ENCODE results near the gene ZCCHC14.

ZCCHC14 gene

DNA sequence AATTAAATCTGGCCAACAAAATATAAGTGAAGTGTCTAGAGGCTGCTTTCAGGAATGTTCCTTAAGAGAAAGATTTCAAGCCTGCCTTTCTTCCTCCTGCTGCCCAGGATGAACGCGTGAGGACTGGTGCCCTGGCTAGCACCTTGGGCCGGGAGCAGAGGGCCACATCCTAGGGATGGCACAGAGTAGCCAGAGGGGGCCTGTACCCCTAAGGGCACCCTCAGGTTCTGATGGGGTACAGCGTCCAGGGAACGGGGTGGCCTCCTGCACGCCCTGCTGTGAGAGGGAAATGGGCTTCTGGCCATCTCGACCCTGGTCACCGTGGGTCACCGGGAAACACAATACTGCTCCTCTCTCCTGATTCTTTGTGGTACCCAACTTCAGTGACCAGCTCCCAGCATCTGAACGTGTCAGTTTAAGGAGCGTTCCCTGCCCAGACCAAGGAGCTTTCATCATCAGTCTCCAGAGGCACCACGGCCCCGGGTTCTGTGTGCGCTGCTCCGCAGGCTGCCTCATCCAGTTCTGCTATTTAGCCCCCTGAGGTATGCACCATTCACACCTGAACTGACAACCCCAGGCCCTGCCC, 60.4 kb downstream of the ZCCHC14 start:
- no peak for DNase-seq (ENCODE audit: low read depth in 2 of 2)

DNA sequence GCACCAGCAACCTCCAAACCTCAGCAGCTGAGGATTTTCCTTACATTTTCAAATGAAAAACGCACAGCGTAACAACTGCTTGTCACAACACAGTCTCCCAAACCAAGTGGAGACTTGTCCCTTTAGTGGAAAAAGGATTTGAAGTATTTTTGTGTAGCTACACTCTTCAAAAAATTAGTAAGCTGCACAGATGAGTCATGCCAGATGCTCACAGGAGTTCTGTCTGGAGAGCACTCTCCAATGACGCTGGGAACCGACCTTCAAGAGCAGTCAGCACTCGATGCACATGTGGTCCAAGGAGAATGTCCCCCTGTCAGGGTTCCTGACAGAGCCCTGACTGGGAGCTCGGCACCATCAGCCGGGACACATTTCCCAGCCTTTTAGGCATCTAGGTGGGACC, 60.9 kb downstream of the ZCCHC14 start:
- DNase-seq (ENCODE audit: low read depth in 2 of 2): no peak

DNA sequence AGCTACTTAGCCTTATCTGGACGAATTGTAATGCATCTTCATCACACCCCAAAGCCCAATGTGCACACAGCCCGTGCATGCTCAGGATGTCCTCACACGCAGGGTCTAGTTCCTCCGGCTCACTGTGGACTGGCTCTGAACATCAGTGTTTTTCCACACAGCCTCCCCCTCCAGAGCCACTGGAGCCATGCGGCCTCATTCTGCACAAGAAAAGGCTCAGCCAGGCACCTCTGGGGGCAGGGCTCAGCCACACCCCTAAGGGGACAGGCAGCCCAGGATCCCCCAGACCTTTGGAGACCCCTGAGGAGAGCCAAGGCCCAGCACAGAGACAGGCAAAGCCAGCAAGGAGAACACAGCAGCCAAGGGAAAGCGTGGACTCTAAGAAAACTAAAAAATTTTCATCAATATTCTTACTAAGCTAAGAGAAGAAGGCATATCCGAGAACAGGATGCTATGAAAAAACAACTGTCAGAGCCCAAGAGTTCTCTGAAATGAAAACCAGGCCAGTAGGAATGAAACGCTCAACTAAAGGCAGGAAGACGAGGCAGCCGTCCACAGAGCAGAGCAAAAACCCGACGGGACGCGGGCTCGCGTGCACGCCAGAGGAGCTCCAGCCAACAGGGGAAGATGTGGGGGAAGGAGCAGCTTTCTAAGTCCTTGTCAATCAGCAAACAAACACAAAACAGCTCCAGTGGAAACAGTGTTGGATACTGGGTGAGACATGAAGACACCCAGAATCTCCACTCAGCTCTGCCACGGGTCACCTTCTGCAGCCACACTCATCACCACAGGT, 66.2 kb downstream of the ZCCHC14 start:
- DNase-seq (ENCODE audit: low read depth in 2 of 2): no peak

DNA sequence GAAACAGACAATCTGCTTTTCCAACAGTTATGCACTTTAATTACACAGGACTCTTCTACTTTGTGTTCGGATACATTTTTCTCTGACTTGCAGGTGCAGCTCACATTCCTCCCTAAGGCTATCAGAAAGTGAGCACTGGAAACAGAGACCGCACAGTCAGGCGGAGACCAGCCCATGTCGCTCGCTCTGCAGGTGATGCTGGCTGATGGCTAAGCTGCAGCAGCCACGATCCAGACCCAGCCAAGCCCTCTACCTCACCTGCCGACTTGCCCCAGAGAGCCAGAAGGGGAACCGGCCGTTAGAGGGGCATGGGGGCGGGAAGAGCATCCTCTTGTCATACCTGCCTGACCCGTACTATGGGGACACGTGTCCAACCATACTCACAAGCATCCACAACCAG, 66.9 kb downstream of the ZCCHC14 start:
- no peak for DNase-seq (ENCODE audit: low read depth in 2 of 2)

DNA sequence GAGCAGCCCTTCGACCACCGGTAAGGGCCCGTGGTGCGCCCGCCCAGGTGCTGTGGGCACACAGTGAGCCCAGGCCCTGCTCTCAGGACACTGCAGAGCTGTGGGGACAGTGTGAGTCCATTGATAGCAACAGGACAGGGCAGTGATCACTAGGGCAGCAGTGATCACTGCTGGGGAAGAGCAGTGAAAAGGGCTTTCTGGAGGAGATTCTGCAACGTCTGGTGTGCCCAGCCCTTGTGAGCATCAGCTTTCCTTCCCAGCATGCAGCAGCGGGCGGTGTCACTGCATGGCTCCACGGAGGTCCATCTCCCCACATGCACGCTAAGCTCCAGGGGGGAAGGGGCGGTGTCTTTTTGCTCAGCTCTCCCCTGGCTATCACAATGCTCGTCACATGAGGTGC, 68.6 kb downstream of the ZCCHC14 start:
- DNase-seq (ENCODE audit: low read depth in 2 of 2): no peak

DNA sequence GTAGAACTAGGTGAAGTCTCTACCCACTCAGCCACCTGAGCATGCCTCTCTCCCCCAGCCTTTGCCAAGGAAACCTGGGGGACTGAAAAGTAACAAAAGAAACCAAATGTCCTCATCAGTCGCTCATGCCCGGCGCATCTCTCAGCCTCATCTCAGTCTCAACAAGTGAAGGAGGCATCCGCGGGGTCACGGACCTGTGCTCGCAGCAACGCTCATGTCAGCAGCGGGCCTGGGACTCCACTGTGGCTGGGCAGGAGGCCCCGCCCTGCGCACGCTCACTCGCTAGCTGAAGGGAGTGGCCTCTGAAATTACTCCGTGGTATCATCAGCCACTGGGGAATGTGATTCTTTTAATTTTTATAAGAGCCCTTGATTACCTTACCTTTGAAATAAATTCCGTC, 69.4 kb downstream of the ZCCHC14 start:
- DNase-seq (ENCODE audit: low read depth in 2 of 2): no peak

DNA sequence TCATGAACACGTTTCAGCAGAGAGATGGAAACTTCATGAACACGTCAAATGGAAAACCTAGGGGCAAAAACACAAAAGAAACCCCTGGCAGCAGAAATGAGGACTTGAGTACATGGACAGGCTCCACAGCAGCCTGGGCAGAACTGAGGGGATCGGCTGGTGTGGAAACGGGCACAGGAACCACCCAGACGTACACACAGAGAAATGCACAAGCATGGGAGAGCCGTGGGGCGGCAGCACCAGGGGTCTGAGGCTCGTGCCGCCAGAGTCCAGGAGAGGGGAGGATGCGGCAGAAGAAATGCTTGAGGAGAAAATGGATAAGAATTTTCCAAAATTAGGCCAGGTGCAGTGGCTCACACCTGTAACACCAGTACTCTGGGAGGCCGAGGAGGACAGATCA, 70.7 kb downstream of the ZCCHC14 start:
- DNase-seq (ENCODE audit: low read depth in 2 of 2): no peak

DNA sequence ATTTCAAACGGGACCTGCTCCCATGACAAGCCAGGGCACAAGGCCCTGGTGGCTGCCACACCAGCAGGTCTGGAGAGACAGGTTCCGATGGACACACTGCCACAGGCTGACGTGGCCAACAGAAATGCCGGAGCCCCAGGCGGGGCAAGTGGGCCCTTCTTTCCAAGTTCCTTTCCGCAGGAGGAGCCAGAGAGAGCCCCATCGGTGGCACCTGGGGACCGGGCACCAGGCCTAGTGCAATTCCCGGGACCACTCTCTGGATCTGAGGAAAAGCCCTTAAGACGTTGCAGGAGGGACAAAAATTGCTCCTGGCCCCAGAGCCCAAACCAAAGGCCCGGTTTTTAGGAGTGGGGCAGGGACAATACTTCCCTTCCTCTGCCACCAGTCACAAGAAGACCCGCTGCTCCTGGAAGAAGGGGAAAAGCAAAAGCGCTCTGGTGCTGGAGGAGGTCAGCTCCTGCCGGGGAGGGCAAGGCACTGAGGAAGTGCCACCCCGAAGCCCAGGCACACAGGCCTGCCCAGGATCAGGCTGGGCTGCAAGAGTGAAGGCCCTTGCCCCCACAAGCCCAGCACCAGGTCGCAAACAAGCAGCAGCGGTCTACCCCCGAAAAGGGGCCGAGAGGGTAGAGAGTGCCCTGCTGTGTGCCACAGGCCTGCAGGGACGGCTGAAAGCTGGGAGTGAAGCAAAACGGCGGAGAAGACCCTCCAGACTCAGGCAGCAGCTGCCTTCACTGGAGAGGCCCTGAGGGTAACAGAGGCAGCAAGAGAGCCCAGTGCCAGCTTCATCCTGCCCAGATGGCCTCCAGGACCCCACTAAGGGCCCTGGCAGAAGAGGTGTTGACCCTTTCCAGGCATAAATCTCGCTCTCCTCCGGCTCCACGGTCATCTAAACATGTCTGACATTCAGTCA, 71.6 kb downstream of the ZCCHC14 start:
- no peak for DNase-seq (ENCODE audit: low read depth in 2 of 2)

DNA sequence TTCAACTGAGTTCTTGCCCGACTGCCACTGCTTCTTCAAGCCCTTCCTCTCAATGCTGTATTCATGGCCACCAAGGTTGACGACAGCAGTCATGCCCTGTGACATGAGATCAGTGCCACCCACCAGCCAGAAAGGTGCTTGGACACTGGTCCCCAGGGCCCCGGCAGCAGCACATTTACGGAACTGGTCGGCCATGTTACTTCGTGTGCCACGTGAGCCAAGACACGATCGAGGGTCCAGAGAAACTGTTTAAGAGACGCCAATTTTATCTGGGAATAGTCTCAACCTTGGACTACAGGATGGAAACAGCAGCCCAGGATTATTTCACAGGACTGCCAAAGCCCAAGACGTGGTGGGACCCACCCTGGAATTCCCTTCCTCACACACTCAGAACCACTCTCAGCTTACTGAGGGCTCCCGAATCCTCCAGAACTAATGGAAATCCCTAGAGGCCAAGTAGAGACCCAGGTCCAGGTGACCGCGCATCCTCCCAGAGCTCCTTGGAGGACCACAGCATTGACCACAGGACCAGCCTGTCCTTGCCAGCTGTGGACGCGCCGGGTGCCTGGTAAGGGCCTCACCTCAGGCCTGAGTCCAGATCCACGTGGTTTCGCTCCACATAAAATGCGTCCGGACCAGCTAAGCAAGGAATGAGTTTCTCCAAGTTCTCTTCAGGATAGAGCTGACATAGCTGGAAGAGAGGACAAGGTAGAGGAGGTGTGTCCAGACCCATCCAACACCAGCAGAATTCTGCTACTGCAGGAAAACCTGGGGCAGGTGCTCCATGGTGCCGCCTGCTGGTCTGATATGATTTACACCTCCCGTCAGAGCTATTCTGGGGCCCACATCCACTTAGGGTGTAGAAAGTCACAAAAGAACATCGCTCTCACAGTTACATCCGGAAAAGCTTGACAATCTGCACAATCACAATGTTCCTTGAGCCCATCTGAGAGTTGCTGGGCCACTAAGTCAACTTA, 72.5 kb downstream of the ZCCHC14 start:
- DNase-seq (ENCODE audit: low read depth in 2 of 2): no peak

DNA sequence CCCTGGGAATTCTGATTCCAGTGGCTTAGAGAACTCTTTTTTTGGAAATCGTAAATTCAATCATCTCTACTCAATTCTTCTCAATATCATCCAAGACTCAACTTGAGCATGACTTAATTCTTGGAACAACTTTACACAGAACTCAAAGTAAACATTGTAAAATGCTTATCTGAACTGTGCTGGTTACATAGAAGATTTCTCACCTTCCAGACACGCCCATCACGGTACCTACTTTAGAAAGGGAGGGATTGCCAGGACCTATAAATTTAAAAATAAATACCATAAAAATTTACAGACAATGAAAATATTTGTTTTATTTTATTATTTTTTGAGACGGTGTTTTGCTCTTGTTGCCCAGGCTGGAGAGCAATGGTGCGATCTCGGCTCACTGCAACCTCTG, 74.2 kb downstream of the ZCCHC14 start:
- no peak for DNase-seq (ENCODE audit: low read depth in 2 of 2)

DNA sequence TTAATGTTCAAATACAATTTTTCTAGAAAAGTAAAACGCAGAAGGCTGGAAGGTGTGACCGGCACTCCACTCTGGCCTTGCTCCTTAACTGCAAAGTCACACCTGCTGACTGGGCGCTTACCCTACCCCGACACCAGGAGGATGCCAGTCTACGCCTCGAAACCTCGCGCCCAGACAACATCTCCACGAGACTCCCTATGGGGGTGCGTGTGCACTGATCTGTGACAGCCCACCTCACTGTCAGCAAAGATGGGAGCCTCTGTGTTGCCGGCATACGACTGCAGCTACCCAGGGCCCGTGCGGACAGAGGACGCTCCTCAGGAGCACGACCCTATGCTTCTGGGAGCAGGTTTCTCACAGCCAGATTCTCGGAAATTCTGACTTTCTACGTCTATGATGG, 74.6 kb downstream of the ZCCHC14 start:
- no peak for DNase-seq (ENCODE audit: low read depth in 2 of 2)

DNA sequence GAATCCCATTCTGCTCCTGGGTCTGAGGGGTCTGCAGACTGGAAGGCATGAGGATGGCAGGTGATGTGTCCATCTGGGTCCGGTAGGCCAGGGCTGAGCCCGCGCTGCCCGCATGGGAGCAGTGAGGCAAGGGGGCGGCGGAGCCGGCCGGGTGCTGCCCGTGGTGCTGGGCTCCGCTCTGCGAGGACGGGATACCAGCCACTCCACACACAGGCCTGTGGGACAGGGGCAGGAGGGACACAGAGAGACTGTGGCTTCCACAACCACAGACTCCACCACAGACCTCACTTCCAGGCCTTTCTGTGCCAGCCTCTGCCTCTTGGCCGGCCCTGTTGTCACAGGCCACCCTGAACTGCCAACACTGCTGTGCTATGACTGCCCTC, 75.3 kb downstream of the ZCCHC14 start:
- no peak for DNase-seq (ENCODE audit: low read depth in 2 of 2)

DNA sequence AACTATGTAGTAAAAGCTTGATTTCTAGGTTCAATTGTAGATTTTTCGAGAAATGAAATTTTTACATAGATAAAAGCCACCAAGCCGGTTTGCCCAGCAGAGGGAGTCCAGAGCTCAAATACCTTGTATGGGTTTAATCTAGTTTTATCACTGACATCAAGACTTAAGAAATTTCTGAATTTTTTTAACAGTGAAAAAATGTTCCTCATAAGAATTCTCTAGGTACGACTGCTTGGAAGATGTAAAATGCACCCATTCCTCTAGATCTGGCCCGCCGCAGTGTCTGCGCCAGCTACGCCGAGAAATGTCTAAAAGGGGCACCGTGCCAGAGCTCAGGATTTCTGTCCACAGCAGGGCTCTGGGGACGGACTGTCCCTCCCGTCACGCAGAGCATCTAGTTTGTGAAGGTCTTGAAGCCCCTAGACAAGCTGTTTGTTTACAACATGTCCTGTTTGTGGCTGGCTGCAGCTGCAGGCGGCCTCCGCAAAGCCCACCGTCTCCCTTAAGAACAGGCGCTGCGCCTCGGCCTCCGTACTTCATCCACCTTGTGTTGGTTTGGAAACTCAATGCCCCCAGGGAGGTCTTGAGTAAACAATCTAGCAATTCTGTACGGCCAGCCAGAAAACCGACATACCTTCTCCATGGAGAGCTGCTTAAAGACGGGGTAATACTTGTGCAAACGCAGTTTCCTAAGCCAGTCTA, 75.8 kb downstream of the ZCCHC14 start:
- DNase-seq (ENCODE audit: low read depth in 2 of 2): peak in 1 of 2 donors; percentile 14

DNA sequence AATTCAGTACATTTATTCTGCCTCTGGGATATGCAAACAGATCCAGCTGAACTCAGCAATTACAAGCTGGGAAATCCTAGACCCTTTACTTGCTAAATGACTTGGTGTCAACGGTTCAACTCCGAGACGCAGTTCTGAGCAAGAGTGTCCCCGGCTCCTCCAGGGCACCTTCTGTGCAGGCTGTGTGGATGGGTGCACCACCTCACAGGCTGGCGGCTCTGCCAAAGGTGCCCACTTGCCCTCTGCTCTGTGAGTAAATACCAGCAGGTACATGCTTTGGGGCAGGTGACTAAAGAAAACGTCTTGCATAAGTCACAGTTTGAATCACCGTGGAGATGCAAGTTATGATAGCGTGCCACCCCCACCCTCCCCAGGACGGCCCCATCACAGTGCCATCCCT, 77.4 kb downstream of the ZCCHC14 start:
- no peak for DNase-seq (ENCODE audit: low read depth in 2 of 2)

DNA sequence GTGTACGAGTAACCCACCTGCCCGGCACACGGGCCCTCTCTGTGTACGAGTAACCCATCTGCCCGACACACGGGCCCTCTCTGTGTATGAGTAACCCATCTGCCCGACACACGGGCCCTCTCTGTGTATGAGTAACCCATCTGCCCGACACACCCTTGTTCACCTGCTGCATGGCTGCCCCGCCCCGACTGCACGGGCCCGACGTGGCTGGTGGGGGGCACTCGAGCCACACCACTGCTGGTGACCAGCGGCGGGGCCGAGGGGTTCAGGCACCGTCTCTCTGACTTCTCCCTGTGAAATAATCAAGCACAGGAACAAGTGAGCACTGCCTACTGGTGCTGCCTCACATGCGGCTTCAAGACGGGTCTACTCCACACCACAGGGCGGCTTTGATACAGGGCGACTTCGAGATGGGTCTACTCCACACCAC, 78.6 kb downstream of the ZCCHC14 start:
- no peak for DNase-seq (ENCODE audit: low read depth in 2 of 2)

DNA sequence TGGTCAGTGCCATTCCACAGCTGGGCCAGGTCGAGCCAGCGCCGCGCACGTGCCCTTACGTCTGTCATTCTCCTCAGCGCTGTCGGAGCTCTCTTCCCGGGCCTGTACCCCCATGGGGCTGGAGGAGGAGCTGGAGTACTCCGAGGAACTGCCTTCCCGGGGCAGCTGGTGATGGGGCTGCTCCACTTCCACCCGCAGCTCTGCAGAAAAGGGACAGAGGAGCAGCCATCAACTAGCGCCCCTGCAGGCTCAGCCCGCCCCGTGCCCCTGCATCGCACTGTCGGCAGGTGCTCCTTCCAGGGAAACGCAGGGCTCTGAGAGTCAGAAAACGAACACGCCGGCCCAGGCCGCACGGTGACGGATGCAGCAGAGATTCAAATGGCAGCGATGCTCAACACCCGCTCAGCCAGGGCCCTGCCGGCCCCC, 79.8 kb downstream of the ZCCHC14 start:
- DNase-seq (ENCODE audit: low read depth in 2 of 2): no peak

DNA sequence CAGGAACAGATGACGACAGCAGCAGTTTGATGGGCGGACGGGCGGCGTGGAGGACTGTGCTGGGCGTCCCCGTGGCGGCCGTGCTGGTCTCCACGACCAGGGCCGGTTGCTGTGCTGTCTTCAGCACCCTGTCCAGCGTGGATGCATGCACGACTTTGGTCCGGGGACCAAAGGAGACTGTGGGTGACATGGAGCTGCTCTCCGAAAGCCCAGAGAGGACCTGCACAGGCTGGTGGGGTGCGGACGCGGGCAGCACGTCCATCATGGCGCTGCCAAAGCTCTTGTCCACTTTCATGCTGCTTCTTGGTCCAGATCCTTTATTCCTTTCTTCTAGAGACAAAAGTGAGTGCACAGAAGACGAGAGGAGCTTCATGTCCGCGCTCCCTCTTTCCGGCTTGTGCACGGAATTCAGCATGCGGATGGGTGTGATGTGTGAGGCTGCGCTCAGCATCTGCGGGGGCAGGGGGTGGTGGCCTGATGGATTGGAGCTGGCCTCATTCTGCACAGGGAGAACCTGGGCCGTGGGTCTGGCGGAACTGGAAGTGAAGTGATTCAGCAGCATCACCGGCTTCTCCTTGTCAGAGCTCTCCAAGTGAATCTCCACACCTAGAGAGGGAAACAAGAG, 80.3 kb downstream of the ZCCHC14 start:
- no peak for DNase-seq (ENCODE audit: low read depth in 2 of 2)

DNA sequence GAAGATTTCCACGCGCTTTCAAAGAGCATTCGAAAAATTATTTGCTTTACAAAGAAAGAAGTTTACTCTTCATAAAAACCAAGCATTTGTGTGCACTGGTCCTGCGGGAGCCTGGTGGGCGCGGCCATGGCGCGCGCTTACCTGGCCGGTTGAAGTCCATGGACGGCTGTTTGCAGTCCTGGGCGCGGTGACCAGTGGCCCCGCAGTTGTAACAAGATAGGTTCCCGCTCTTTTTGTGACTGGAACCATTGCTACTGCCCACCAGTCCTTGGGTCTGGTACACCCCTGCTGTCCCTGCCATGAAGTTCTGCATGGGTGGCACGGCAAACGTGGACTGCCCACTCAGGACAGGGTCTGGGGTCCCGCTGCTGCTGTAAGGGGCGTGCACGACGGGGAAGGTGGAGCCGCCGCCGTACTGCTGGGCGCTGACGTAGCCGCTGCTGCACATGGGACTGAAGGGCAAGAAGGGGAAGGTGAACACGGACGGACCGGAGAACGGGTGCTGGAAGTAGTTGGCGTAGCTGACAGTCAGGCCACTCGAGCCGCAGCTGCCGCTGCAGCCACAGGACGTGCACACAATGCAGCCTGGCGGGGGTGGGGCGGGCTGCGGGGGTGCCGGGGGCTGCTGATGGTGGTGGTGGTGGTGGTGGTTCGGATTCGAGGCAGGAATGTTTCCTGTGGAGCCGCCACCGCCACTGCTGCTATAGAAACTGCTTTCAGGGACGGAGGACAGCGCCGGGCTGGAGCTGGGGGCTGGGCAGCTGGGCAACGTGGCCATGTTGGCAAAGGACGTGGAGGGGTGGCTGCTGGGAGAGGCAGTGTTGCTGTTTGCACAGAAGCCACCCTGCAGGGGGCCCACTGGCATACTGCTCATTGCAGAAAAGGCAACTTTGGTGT, 81.2 kb downstream of the ZCCHC14 start:
- DNase-seq (ENCODE audit: low read depth in 2 of 2): no peak

DNA sequence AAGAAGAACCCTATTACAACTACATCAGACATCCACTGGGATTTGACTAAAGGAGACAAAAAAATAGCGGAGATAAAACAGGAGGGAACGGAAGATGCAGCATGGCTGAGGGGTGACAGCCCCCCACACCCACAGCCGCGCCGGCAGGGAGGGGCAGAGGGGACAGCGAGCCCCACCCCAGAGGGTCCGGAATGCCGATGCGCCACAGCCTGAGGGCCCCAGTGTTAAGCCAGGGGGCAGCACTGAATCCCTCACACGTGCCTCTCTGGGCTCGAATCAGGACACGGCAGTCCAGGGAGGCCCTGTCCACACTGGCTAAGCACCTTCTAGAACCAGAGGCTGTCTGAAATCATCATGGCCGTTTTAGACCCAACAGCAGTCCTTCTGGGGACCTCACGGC, 81.9 kb downstream of the ZCCHC14 start:
- no peak for DNase-seq (ENCODE audit: low read depth in 2 of 2)

Measured in stimulated activated CD4-positive, alpha-beta T cell treated with anti-CD3 and anti-CD28 coated beads, Interleukin-4, amount 100 ng/mL, for 48 hours (primary cell).